Right kidney (tissue), 1 donor: ENCODE data around the gene ACSS1.

Source experiments
- DNase-seq: peaks from one replicate; pipeline ENCODE4 v3.0.0-alpha.2; 2016

ACSS1 gene

GRCh38 chr20:25032478-25033264 lies 25.3 kb downstream of the ACSS1 start:
- no peak for DNase-seq

- DNase-seq: no peak
Measured at GRCh38 chr20:25032065-25032477, 25.9 kb downstream of the ACSS1 start.

GRCh38 chr20:25031241-25031640 lies 26.7 kb downstream of the ACSS1 start:
- DNase-seq: no peak

- DNase-seq: no peak
Measured at GRCh38 chr20:25030649-25031207, 27.2 kb downstream of the ACSS1 start.

GRCh38 chr20:25030007-25030648 lies 27.8 kb downstream of the ACSS1 start:
- DNase-seq: no peak

GRCh38 chr20:25025986-25026605 lies 31.8 kb downstream of the ACSS1 start:
- no peak for DNase-seq

GRCh38 chr20:25025091-25025861 lies 32.7 kb downstream of the ACSS1 start:
- DNase-seq: no peak

GRCh38 chr20:25024171-25024570 lies 33.8 kb downstream of the ACSS1 start:
- no peak for DNase-seq

- no peak for DNase-seq
Measured at GRCh38 chr20:25023356-25023755, 34.6 kb downstream of the ACSS1 start.

- no peak for DNase-seq
Measured at GRCh38 chr20:25022680-25023079, 35.3 kb downstream of the ACSS1 start.

- DNase-seq: no peak
Measured at GRCh38 chr20:25021336-25021735, 36.6 kb downstream of the ACSS1 start.

GRCh38 chr20:25020901-25021301 lies 37.0 kb downstream of the ACSS1 start:
- DNase-seq: no peak

GRCh38 chr20:25020345-25020744 lies 37.6 kb downstream of the ACSS1 start:
- DNase-seq: no peak

GRCh38 chr20:25019381-25020155 lies 38.4 kb downstream of the ACSS1 start:
- no peak for DNase-seq

- no peak for DNase-seq
Measured at GRCh38 chr20:25018841-25019240, 39.1 kb downstream of the ACSS1 start.

GRCh38 chr20:25018425-25018824 lies 39.5 kb downstream of the ACSS1 start:
- no peak for DNase-seq

GRCh38 chr20:25017257-25017803 lies 40.6 kb downstream of the ACSS1 start:
- no peak for DNase-seq

- DNase-seq: no peak
Measured at GRCh38 chr20:25016471-25016870, 41.5 kb downstream of the ACSS1 start.

- no peak for DNase-seq
Measured at GRCh38 chr20:25015986-25016385, 42.0 kb downstream of the ACSS1 start.

- no peak for DNase-seq
Measured at GRCh38 chr20:25014816-25015215, 43.1 kb downstream of the ACSS1 start.
